Gastroesophageal sphincter (tissue), 3 donors: ENCODE measurements around the gene PCIF1.

ENCODE experiments used
- CTCF ChIP-seq, 4 experiments: fragments of 200-600 bp in 2 of 4; fragments of 450-650 bp in 2 of 4; sonication (generic) in 1 of 4; IDR thresholded peaks; one replicate each; pipeline ENCODE4 v1.5.1; 2017 to 2019; ENCODE audit warnings: antibody characterized with exemption in 4 of 4, mild to moderate bottlenecking in 2 of 4, moderate library complexity in 2 of 4
- POLR2A ChIP-seq, 2 donors: fragments of 450-650 bp; IDR thresholded peaks; one replicate each; pipeline ENCODE4 v1.6.1; 2017; ENCODE audit warnings: antibody characterized with exemption in 2 of 2, mild to moderate bottlenecking in 2 of 2, moderate library complexity in 1 of 2

- no peak for TF ChIP-seq CTCF (IDR thresholded peaks at IDR 0.05)
- TF ChIP-seq POLR2A (IDR thresholded peaks at IDR 0.05), result no peak
These were observed 24.6 kb downstream of the PCIF1 start for GRCh38 chr20:45959126-45959525.
